MCF 10A (cell line): ENCODE data around the gene PIK3R6. TPM values are rescaled to one million over a fixed set of nuclear protein-coding genes. Genes with fewer than 3 reads are reported as not detected.

Experiments used
- BruUV-seq: library from RNA; stranded (reverse); fragments of 400-500 nt; replicated peaks from 2 replicates; lab custom pipeline; 2021; lab: Mats Ljungman, UMichigan
- CTCF ChIA-PET: fragments of 300-600 bp; sonication (Branson Sonifier 250); formaldehyde crosslinking; extraction: SDS; loops from one replicate; lab custom pipeline; 2021; ENCODE audit warnings: antibody characterized with exemption, inconsistent platforms; lab: Yijun Ruan, JAX
- POLR2A ChIA-PET: fragments of 300-600, 350-650 bp; sonication (Branson Sonifier 250); formaldehyde crosslinking; extraction: SDS; loops from one replicate; lab custom pipeline; 2020; ENCODE audit warnings: antibody characterized with exemption, inconsistent platforms; lab: Yijun Ruan, JAX
- DNase-seq: peaks from one replicate; pipeline ENCODE4 v3.0.0-alpha.2; 2018; ENCODE audit not compliant: unreplicated experiment
- H3K27ac Mint-ChIP-seq: one replicate; pipeline ENCODE4 v1.8.0; 2022; ENCODE audit warnings: mild to moderate bottlenecking, low read depth, mixed read lengths; ENCODE audit not compliant: unreplicated experiment
- H3K27me3 Mint-ChIP-seq: one replicate; pipeline ENCODE4 v1.8.0; 2022; ENCODE audit warnings: mixed read lengths; ENCODE audit not compliant: insufficient read depth, unreplicated experiment
- H3K36me3 Mint-ChIP-seq: one replicate; pipeline ENCODE4 v1.8.0; 2022; ENCODE audit warnings: mild to moderate bottlenecking, moderate library complexity, mixed read lengths; ENCODE audit not compliant: insufficient read depth, unreplicated experiment
- H3K4me1 Mint-ChIP-seq: one replicate; pipeline ENCODE4 v1.8.0; 2022; ENCODE audit warnings: mixed read lengths; ENCODE audit not compliant: insufficient read depth, unreplicated experiment
- H3K4me3 Mint-ChIP-seq: one replicate; pipeline ENCODE4 v1.8.0; 2022; ENCODE audit warnings: mild to moderate bottlenecking, moderate library complexity, mixed read lengths; ENCODE audit not compliant: unreplicated experiment
- H3K9me3 Mint-ChIP-seq: one replicate; pipeline ENCODE4 v1.8.0; 2022; ENCODE audit warnings: mixed read lengths; ENCODE audit not compliant: unreplicated experiment
- intact Hi-C: fragments of 100-400 bp; cut with micrococcal nuclease; formaldehyde crosslinking; loops from 2 replicates; pipeline ENCODE4 v1.14.1; 2022
- total RNA-seq: library from RNA; stranded (reverse); gene quantifications from 2 replicates; pipeline ENCODE4 v1.2.3, GENCODE V29; 2022
- TF ChIP-seq, protein P1 (sequence below): fragments of 200-600 bp; IDR thresholded peaks from one replicate; pipeline ENCODE4 v1.8.0; 2022; ENCODE audit warnings: antibody characterized with exemption, mild to moderate bottlenecking; ENCODE audit not compliant: unreplicated experiment

The PIK3R6 gene
- total RNA-seq, 1 experiment from 2014 or later, result not detected

DNA sequence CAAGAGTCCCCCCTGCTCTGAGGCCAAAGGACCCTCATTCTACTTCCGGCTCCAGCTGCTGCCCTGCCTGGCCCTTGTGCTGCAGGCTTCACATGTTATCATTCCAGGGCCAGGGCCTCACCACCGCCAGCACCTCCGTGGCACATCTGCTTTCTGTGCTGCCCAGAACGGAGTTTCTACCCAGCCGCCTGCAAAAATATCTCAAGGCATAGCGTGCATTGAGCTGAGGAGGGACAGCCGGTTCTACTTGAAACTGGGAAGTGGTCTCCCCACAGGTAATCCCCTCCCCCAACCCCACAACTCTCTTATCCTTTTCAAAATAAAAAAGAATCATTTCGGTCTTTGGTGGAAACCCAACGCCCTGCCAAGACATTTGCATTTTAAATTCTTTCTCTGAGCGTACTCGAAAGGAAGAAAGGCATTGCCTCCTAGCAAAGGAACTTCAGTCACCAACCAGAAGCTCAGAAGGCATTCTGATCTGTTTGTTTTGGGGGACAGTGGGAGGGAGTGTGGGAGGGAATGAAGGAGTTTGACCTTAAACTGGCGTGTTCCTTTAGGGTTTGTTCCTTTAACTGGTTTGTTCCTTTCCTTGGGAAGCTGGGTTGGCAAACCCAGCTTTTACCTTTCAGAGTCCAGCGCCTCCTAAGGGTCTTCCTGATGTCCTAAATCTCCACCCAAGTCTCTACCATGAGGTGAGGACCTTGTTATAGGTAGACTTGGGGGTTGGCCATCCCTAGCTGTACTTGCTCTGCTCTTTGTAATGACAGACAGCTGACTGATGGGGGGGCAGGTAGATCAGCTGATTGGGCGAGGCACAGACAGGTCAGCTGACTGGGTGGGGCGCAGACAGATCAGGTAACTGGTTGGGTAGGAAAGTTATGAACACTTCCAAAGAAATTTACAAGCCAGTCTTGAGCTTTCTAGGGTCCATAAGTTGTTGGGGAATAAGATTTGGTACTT is 33.4 kb upstream of the PIK3R6 start:
- TF ChIP-seq, protein P1, sequence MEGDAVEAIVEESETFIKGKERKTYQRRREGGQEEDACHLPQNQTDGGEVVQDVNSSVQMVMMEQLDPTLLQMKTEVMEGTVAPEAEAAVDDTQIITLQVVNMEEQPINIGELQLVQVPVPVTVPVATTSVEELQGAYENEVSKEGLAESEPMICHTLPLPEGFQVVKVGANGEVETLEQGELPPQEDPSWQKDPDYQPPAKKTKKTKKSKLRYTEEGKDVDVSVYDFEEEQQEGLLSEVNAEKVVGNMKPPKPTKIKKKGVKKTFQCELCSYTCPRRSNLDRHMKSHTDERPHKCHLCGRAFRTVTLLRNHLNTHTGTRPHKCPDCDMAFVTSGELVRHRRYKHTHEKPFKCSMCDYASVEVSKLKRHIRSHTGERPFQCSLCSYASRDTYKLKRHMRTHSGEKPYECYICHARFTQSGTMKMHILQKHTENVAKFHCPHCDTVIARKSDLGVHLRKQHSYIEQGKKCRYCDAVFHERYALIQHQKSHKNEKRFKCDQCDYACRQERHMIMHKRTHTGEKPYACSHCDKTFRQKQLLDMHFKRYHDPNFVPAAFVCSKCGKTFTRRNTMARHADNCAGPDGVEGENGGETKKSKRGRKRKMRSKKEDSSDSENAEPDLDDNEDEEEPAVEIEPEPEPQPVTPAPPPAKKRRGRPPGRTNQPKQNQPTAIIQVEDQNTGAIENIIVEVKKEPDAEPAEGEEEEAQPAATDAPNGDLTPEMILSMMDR, result no peak
- Mint-ChIP-seq H3K4me1 (no peaks in the 10 kb centered on the region), H3K4me3 (no peak overlapping the region), H3K27ac (no peak overlapping the region), H3K9me3 (no peaks in the 10 kb centered on the region), H3K36me3 (peaks cover 2% of the 10 kb centered on the region), H3K27me3 (peaks cover 12% of the 10 kb centered on the region)
- POLR2A ChIA-PET, result interaction anchor here (0.6 to 1.2 kb wide), 3 partner anchors 21 to 98 kb away, joined by 3 to 4 read pairs (median 3); no protein-coding TSS in a partner anchor
- BruUV-seq, result no TSS peak
- DNase-seq, result no peak
- CTCF ChIA-PET, result interaction anchor here (0.6 to 1.4 kb wide), 5 partner anchors 8 to 510 kb away, joined by 3 to 7 read pairs (median 4); partner anchors contain the start of gene PIK3R6
- intact Hi-C loops, result no loop called here

DNA sequence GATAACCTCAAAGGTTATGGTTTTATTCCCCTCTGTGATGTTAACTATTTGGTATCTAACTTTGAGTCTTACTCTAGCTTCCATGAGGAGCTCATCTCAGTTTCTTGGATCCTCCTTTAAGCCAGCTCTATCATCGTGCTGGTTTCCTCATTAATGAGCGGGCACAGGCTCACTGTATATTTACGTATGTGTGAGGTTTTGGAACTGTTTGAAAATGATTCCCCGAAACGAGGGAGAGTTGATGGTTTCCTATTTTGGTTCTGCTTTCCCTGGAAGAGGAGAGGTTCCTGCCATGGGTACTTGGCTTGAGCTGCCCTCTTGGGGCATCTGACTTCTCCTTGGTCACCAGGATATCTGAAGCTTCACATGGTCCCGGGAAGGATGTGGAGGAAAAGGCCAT is 32.7 kb upstream of the PIK3R6 start:
- CTCF ChIA-PET, result interaction anchor here (0.6 to 1.4 kb wide), 6 partner anchors 9 to 509 kb away, joined by 3 to 7 read pairs (median 3); partner anchors contain the start of gene PIK3R6
- TF ChIP-seq, protein P1, result no peak
- no TSS peak for BruUV-seq
- Mint-ChIP-seq H3K9me3 (no peaks in the 10 kb centered on the region), H3K27me3 (peaks cover 12% of the 10 kb centered on the region), H3K27ac (no peak overlapping the region), H3K4me3 (no peak overlapping the region), H3K4me1 (no peaks in the 10 kb centered on the region), H3K36me3 (no peaks in the 10 kb centered on the region)
- no peak for DNase-seq
- intact Hi-C loops, result no loop called here
- POLR2A ChIA-PET, result interaction anchor here (0.6 to 1.2 kb wide), 2 partner anchors 22 to 98 kb away, joined by 3 read pairs; no protein-coding TSS in a partner anchor

DNA sequence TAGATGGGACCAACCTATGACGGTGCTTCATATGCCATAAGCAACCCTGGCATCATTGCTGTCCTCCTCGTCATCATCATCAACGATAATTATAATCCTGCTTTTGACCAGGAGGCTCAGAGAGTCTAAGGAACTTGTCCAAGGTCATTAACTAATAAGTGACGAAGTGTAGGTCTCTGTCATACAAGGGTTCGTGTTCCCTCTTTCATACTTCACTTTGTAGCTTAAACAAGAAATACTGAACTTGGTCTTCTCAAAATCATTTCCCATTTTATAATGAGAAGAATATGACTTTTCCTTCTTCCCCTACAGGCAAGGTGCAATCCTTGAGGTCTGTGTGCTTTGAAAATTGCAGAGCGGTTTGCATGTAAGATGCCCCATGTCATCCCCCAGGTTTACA is 31.2 kb upstream of the PIK3R6 start:
- Mint-ChIP-seq H3K27ac (no peak overlapping the region), H3K36me3 (no peaks in the 10 kb centered on the region), H3K4me3 (no peak overlapping the region), H3K27me3 (no peaks in the 10 kb centered on the region), H3K9me3 (no peaks in the 10 kb centered on the region), H3K4me1 (no peaks in the 10 kb centered on the region)
- no TSS peak for BruUV-seq
- no peak for DNase-seq
- TF ChIP-seq, protein P1, result no peak
- CTCF ChIA-PET, result interaction anchor here (0.8 kb wide), 1 partner anchor 152 kb away, joined by 4 read pairs; no protein-coding TSS in a partner anchor
- POLR2A ChIA-PET, result no interaction called here
- intact Hi-C loops, result loop anchor here (5.0 kb wide), 1 partner anchor 99 kb away; no protein-coding TSS in a partner anchor

DNA sequence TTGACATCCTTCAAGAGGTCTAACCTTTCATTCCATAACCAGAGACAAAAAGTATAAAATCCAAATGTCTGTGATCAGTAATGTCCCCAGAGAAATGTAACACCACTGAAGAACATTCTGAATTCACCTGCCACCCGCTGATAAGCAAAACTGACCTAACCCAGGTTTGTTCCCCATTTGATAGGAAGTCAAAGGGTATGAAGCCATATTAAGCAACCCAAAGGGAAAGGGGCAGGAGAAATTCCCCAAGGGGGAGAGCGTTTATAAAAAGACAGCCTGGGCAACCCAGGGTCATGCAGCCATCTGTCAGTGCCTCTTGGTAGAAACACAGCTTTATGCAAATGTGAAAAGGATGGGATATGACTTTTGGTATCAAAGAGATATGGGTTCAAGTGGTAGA is 30.7 kb upstream of the PIK3R6 start:
- CTCF ChIA-PET, result interaction anchor here (0.8 kb wide), 1 partner anchor 152 kb away, joined by 4 read pairs; no protein-coding TSS in a partner anchor
- POLR2A ChIA-PET, result no interaction called here
- intact Hi-C loops, result loop anchor here (5.0 kb wide), 1 partner anchor 99 kb away; no protein-coding TSS in a partner anchor
- no peak for DNase-seq
- H3K4me3 Mint-ChIP-seq, result no peak overlapping the region
- no peaks in the 10 kb centered on the region for H3K36me3 Mint-ChIP-seq
- H3K27me3 Mint-ChIP-seq, result no peaks in the 10 kb centered on the region
- no TSS peak for BruUV-seq
- H3K27ac Mint-ChIP-seq, result no peak overlapping the region
- H3K4me1 Mint-ChIP-seq, result no peaks in the 10 kb centered on the region
- TF ChIP-seq, protein P1, result no peak
- H3K9me3 Mint-ChIP-seq, result no peaks in the 10 kb centered on the region
